GM10847 (cell line): ENCODE data around the gene XAB2.

Experiments
- POLR2A ChIP-seq: IDR thresholded peaks from 2 replicates; pipeline ENCODE4 v1.6.1; 2011; ENCODE audit not compliant: insufficient read length; ENCODE audit errors: extremely low read depth

The XAB2 gene

GRCh38 chr19:7657131-7657751 is 27.9 kb upstream of the XAB2 start:
- TF ChIP-seq POLR2A, result no peak

- TF ChIP-seq POLR2A, result no peak
These were observed 26.2 kb upstream of the XAB2 start for GRCh38 chr19:7655581-7655980.

- TF ChIP-seq POLR2A, result no peak
These were observed 25.1 kb upstream of the XAB2 start for GRCh38 chr19:7654401-7654800.

GRCh38 chr19:7652061-7652641 is 22.8 kb upstream of the XAB2 start:
- no peak for TF ChIP-seq POLR2A

DNA sequence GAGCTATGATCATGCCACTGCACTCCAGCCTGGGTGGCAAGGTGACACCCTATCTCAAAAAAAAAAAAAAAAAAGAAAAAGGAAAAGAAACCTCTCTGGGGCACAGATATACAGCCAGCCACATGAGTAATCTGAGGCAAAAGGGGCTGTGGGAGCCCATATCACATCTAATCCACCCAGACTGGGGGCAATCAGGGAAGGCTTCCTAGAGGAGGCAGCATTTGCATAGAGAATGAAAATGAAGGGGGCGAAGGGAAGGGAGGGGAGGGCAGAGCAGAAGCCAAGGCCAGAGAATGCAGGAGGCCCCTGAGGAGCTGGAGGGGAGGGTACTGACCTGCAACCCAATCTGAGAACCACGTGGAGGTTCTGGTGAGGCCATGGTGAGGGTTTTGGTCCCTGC is 20.8 kb upstream of the XAB2 start:
- no peak for TF ChIP-seq POLR2A

GRCh38 chr19:7648265-7649014 is 19.1 kb upstream of the XAB2 start:
- TF ChIP-seq POLR2A, result no peak

- TF ChIP-seq POLR2A, result no peak
These were observed 17.8 kb upstream of the XAB2 start for GRCh38 chr19:7647156-7647555.

- TF ChIP-seq POLR2A, result no peak
These were observed 17.0 kb upstream of the XAB2 start for GRCh38 chr19:7646426-7646700.

DNA sequence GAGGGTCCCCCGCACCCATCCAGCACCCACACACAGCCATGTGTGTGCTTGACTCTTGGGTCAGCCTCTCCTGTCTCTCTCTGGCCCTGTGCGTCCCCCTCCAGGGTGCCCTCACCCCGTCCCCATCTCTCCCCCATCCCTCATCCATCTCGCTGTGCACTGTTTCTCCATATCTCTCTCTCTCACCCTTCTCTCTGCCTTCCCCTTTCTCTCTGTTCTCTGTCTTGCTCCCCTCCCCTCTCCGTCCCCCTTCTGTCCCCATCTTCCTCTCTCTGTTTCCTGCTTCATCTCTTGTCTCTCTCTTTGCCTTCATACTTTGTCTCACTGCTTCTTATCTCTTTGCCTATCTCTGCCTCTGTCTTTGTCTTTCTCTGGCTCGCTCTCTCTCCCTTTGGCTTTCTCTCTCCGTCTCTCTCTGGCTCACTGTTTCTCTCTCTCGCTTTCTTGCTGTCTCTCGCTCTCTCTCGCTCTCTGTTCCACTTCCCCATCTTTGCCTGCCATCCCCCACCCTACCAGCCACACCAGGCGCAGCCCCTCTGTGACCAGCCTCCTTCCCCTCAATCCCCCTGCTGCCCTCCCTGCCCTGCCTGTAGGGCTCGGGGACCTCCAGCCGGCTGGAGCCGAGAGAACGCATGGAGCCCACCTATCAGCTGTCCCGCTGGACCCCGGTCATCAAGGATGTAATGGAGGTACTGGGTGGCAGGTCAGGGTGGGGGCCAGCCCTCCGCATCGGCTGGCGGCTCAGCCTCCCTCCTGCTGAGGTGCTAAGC is 16.5 kb upstream of the XAB2 start:
- TF ChIP-seq POLR2A, result no peak

- no peak for TF ChIP-seq POLR2A
These were observed 15.8 kb upstream of the XAB2 start for GRCh38 chr19:7645163-7645562.

GRCh38 chr19:7644550-7644877 is 15.2 kb upstream of the XAB2 start:
- TF ChIP-seq POLR2A, result no peak

DNA sequence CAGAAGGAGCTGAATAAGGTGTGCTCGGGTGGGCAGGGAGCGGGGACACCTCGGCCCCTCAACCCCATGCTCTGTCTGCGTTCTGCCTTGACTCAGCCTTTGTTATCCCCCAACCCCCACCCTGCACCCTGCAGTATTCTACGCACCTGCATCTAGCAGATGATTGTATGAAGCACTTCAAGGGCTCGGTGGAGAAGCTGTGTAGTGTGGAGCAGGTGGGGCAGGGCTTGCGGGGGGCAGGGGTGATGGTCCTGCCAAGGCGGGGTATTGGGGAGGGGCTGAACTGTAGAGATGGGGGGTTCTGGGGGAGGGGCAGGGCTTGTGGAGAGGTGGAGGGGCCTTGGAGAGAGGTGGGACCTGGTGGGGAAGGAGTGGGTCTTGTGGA is 13.7 kb upstream of the XAB2 start:
- TF ChIP-seq POLR2A, result no peak

DNA sequence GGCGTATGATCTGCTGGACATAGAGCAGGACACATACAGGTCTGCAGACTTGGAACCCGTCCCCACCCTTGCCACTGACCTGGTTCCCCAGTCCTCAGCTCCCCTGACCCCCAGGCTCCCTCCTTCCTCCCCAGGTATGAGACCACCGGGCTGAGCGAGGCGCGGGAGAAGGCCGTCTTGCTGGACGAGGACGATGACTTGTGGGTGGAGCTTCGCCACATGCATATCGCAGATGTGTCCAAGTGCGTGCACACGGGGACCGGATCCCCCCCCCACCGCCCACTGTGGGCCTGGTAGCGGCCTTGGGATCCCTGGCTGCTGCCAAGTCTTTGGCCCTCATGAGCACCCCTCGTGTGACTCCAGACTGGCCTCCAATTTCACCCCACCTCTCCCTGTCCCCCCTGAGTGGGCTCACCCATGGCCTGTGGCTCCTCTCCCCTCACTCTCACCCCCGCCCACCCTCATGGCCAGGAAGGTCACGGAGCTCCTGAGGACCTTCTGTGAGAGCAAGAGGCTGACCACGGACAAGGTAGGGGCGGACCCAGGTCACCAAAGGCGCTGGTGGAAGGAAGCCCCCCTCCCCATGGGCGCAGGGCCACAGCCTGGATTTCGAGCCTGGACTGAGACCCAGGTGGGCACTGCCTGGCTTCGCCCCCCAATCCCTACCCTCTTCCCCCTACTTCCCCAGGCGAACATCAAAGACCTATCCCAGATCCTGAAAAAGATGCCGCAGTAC is 13.1 kb upstream of the XAB2 start:
- TF ChIP-seq POLR2A, result no peak

- TF ChIP-seq POLR2A, result no peak
These were observed 12.2 kb upstream of the XAB2 start for GRCh38 chr19:7641290-7642276.
